ENCODE data around the gene USP7.
"Not testable (repeated sequence)": the region's sequence is repeated elsewhere in the genome, so short reads cannot be mapped to it uniquely, and the experiment has no call there.

Gene USP7

GRCh38 chr16:8858994-8859912, 104.5 kb downstream of the USP7 start:
- DNase-seq: no peak

DNA sequence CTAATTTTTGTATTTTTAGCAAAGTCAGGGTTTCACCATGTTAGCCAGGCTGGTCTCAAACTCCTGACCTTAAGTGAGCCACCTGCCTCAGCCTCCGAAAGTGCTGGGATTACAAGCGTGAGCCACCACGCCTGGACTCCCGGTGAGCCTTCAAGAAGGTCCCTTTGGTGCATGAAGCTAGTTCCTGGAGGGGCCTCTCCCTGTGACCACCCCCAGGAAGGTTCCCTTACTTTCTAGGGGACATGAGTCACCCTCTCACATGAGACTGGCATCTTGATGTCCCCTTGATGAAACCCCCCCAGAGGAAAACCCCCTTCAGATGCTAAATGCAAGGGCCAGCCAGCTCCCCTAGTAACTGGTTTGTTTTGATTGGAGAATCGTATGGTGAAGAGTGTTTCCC, 107.7 kb downstream of the USP7 start:
- no peak for DNase-seq

GRCh38 chr16:8855051-8855786, 108.5 kb downstream of the USP7 start:
- no peak for DNase-seq

DNA sequence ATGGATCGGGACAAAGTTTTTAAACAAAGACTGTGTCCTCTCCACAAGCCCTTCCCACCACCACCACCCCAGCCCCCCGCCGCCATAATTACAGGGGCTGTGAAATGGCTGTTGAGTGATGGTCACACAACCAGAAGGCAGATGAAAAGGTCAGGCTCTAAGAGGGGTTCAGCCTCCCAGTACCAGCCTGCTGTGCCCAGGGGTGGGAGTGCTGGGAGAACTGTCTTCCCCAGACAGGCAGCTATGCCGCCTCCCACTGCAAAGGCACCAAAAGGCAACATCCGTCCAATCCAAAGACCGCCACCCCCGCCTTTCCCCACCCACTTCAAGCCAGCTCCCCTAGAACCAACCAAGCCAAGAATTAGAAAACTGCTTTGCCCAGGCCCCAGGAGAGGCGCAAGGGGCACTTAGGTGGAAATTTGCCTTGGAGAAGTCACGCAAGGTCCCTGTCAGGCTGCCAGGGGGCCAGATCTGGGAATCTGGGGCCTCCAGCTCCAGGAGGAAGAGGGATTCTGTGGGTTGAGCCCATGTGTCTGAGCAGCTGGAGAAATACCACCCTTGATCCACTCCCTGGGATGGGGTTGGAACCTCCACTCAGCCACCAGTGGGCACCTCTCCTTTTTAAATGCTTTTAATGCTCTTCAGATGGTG, 109.3 kb downstream of the USP7 start:
- DNase-seq: no peak

- no peak for DNase-seq
Observed at GRCh38 chr16:8853611-8854010, 110.1 kb downstream of the USP7 start.

- no peak for DNase-seq
Observed at GRCh38 chr16:8853150-8853549, 110.6 kb downstream of the USP7 start.

GRCh38 chr16:8852534-8852933, 111.2 kb downstream of the USP7 start:
- DNase-seq: no peak

DNA sequence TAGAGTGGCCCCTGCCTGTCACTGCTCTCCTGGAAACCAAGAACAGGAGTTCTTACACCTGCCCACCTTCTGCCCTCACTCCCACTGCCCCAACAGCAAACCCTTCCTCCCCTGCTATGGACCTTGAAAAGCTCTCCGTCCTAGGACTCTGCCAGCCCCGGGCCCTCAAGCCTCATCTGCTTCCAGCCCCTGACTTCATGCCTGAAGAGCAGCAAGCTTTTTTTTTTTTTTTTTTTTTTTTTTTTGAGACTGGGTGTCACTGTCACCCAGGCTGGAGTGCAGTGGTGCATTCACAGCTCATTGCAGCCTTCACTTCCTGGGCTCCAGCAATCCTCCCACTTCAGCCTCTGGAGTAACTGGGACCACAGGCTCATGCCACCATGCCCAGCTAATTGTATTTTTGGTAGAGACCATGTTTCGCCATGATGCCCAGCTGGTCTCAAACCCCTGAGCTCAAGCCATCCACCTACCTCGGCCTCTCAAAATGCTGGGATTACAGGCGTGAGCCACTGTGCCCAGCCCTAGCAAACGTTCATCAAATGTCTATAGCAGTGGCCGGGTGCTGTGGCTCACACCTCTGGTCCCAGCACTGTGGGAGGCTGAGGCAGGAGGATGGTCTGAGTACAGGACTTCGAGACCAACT, 111.8 kb downstream of the USP7 start:
- DNase-seq: no peak

- no peak for DNase-seq
Observed at GRCh38 chr16:8850279-8850885, 113.3 kb downstream of the USP7 start.

DNA sequence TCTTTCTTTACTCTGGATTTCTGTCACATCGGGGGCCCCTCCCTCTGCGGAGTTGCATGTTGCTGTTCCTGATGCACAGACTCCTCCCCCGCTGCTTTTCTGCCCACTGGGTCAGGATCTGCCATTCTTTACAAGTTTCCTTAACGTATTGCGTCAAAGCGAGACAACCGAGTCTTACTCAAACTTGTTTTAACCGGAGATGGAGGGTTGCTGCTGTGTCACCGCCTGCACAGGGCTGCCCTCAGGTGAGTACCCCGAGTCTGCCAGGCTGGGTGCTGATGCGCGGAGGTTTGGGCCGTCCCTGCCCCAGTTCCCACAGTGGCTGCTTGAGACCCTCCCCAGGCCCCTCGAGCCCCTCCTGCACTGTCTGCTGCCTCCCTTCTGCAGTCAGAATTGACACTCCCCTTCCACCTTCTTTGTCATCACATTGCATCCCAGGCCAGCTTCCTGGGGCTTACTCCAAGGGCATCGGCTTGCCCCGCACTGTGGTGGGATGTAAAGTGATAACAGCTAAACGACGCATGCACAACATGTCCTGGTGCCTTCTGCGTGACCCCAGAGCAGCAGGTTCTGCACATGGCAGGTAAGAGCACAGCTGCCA, 114.2 kb downstream of the USP7 start:
- no peak for DNase-seq

GRCh38 chr16:8848939-8849391, 114.7 kb downstream of the USP7 start:
- DNase-seq: no peak

DNA sequence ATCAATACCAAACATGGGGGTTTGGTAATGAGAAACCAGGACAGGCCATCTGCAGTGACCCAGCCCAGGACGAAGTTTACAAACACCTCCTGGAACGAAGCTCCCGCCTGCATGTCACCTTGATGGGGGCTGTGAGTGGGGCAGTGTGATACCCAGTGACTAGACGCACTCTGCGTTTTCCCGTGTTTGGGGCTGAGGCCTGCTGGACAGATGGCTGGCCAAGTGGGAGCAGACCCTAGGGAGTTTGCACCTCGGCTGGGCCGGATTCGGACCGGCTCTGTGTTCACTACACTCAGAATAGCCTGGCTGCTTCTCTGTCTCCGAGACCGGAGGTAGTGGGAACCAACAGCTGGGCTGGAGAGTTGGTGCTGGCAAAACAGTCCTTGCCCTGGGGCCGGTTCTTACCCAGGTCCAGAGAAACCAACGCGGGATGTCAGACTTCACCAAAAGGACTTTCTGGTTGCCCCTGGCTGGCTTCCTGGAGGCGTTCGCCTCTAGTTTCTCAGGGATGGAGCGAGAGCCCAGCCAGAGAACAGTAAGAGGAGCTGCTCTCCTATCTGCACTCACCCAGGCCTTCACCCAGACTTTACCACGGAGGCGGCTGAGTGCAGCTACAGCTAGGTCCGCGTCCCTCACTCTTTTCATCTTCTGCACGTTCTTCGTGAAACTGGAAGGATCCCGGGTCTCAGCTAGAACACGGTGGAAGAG, 115.3 kb downstream of the USP7 start:
- DNase-seq: no peak

DNA sequence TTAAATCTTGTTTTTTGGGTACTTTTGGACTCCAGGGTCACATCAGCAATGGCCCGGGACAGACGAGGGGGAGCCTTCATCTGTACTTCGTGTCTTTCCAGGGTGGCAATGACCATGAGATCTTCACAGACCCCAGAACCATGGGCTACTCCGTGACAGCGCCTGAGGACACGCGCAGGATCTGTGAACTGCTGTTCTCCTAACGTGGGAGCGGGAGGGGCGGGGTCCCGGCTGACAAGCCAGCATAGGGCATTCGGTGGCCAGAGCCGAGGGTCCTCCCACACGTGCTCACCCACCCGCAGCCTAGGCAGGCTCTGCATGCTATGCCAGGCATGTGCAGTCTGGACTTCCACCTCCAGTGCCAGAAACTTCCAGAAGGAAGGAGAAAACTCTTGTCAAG, 116.1 kb downstream of the USP7 start:
- no peak for DNase-seq

DNA sequence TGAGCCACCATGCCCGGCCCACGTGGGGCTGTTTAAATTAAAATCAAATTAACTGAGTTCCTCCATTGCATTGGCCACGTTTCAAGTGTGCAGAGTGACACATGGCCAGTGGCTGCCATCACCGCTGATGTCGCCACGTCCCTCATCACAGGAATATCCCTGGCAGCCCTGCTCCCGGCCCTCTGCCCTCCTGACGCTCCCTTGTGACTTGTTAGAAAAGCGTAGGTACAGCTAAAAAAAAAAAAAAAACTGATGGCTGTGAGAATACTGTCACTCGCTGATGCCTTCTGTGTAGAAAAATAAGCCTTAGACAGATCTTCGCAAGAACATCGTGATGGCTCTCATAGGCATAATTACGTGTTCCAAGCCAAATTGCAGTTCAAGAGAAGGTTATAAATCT, 116.6 kb downstream of the USP7 start:
- DNase-seq: no peak

DNA sequence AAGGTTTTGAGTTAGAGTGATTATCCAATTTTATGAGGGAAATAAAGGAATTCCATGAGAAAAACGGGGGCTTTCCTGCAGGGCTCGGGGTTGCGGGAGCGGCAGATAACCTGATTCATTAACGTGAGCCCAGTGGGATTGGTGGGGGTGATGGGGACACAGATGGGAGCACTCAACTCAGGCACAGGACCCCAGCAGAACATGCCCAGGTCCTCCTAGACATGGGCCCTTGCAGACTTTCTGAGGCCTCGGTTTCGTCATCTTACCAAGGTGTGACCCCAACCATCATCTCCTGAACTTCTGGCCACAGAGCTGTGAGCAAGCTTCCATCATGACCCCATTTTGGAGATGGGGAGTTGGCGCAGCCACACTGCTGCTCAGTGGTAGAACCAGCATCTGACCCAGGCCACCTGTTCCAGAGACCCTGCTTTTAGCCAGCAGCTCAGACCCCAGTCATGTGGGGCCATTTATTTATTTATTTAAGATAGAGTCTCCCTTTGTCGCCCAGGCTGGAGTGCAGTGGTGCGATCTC, 117.2 kb downstream of the USP7 start:
- no peak for DNase-seq

GRCh38 chr16:8845699-8846298, 117.9 kb downstream of the USP7 start:
- DNase-seq: no peak

GRCh38 chr16:8843296-8843695, 120.4 kb downstream of the USP7 start:
- DNase-seq: not testable (repeated sequence)
